Stomach (tissue), 9 donors: Measurements from ENCODE around the gene NPBWR2. TPM values are rescaled to one million over a fixed set of nuclear protein-coding genes. Genes with fewer than 3 reads are reported as not detected.

ENCODE experiments used
- DNase-seq, 2 donors: peaks; one replicate each; pipeline versions ENCODE4 v3.0.0 to v3.0.0-alpha.2; 2013 to 2019
- H3K27ac ChIP-seq, 5 donors: fragments of 200-600 bp in 4 of 5; sonication (generic) in 4 of 5; one replicate each; pipeline ENCODE4 v1.5.1; 2013 to 2019; ENCODE audit warnings: mild to moderate bottlenecking in 1 of 5, moderate library complexity in 1 of 5
- H3K27me3 ChIP-seq, 3 donors: fragments of 200-600 bp; sonication (generic); one replicate each; pipeline ENCODE4 v1.5.1; 2017 to 2019; ENCODE audit warnings: mixed run types in 1 of 3
- H3K36me3 ChIP-seq, 4 donors: fragments of 200-600 bp; sonication (generic); 1 replicate in 3 of 4; 2 replicates in 1 of 4; pipeline ENCODE4 v1.5.1; 2016 to 2019
- H3K4me1 ChIP-seq, 4 donors: fragments of 200-600 bp; sonication (generic); one replicate each; pipeline ENCODE4 v1.5.1; 2016 to 2019
- H3K4me3 ChIP-seq, 4 donors: fragments of 200-600 bp; sonication (generic) in 3 of 4; one replicate each; pipeline ENCODE4 v1.5.1; 2016 to 2019; ENCODE audit warnings: mild to moderate bottlenecking in 1 of 4
- H3K9me3 ChIP-seq, 4 donors: fragments of 200-600 bp; sonication (generic); one replicate each; pipeline ENCODE4 v1.5.1; 2016 to 2019
- EP300 ChIP-seq: sonication (generic); formaldehyde crosslinking; IDR thresholded peaks from one replicate; pipeline ENCODE4 v1.6.1; 2017; ENCODE audit warnings: antibody characterized with exemption
- POLR2A ChIP-seq, 4 donors: fragments of 450-650 bp; IDR thresholded peaks; one replicate each; pipeline ENCODE4 v1.6.1; 2016; ENCODE audit warnings: antibody characterized with exemption in 4 of 4, control low read depth in 2 of 4, mild to moderate bottlenecking in 1 of 4, moderate library complexity in 1 of 4
- POLR2AphosphoS5 ChIP-seq, 3 donors: sonication (generic); formaldehyde crosslinking; IDR thresholded peaks; one replicate each; pipeline ENCODE4 v1.6.1; 2016; ENCODE audit warnings: antibody characterized with exemption in 3 of 3
- WGBS, 5 donors: extraction: QIAGEN DNeasy Blood & Tissue Kit in 3 of 5; methylation state at CpG; one replicate each; pipeline versions ENCODE4 v1.1.5 to v1.1.7; 2013 to 2018; 5-methylcytosine and 5-hydroxymethylcytosine counted together
- intact Hi-C: fragments of 100-400 bp; cut with DNase I; formaldehyde crosslinking; loops from one replicate; pipeline ENCODE4 v1.15.1; 2023; ENCODE audit warnings: low total_unique reads
- polyA plus RNA-seq, 3 donors: library from polyadenylated mRNA; stranded (reverse); fragments of 200-250 nt; gene quantifications; one replicate each; pipeline ENCODE4 v1.2.3, GENCODE V29; 2013
- total RNA-seq, 5 donors: library from RNA; depleted of rRNA; stranded (reverse); fragments of >200 nt; gene quantifications; one replicate each; pipeline versions ENCODE4 v1.1.0 to v1.2.3, GENCODE V29; 2014 to 2016
- TF ChIP-seq, protein P1 (sequence below), 7 experiments: fragments of 450-650 bp in 4 of 7; fragments of 200-600 bp in 3 of 7; sonication (generic) in 3 of 7; IDR thresholded peaks; one replicate each; pipeline ENCODE4 v1.5.1; 2016 to 2019; ENCODE audit warnings: antibody characterized with exemption in 7 of 7, control low read depth in 2 of 7, mild to moderate bottlenecking in 1 of 7
- donor health status: healthy with polysubstance abuse.
- donor health status: Bipolar disorder and iron deficiency.
- donor health status: healthy.

NPBWR2 gene
- total and polyA plus RNA-seq, 8 donors, result not detected

DNA sequence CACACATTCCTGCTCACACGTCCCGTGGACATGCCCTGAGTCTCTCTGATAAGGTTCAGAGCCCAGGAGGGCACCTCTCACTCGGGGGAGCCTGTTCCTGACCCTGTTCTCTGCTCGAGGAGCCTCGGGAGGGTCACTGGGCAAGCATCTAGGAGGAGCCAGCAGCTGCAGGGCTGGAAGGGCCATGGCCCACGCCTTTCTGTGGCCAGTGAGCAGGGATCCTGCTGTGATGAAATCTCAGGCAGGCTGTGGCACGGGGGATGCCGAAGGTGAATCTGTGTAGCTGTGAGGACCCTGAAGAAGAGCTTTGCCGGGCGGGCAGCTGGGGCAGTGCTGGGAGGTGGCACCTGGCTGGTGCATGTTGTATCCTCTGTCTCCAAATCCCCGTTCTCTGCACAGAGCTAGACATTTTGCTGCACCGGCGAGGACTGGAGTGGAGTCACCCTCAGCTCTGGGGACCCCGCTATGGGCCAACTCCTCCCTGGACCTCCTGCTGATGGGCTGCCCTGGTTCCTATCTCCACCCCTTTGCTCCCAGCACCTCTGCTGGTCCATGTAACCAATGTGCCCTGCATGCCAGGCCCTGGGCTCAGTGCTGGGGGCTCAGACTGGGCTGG, 7.1 kb upstream of the NPBWR2 start:
- Histone ChIP-seq H3K9me3 (no peaks in the 10 kb centered on the region), H3K4me3 (no peak overlapping the region), H3K36me3 (no peaks in the 10 kb centered on the region), H3K27me3 (peaks cover 0 to 4% (median 0%) of the 10 kb centered on the region in 3 donors), H3K27ac (no peak overlapping the region), H3K4me1 (no peaks in the 10 kb centered on the region)
- TF ChIP-seq POLR2AphosphoS5 (IDR thresholded peaks at IDR 0.05) (no peak), EP300 (no peak), POLR2A (IDR thresholded peaks at IDR 0.05) (no peak)
- intact Hi-C loops, result no loop called here
- DNase-seq, result peak in 1 of 2 donors; percentile 13
- 69 to 79% (median 69%) methylated on average over 11 to 14 of the region's 14 CpGs for WGBS, 5 donors

DNA sequence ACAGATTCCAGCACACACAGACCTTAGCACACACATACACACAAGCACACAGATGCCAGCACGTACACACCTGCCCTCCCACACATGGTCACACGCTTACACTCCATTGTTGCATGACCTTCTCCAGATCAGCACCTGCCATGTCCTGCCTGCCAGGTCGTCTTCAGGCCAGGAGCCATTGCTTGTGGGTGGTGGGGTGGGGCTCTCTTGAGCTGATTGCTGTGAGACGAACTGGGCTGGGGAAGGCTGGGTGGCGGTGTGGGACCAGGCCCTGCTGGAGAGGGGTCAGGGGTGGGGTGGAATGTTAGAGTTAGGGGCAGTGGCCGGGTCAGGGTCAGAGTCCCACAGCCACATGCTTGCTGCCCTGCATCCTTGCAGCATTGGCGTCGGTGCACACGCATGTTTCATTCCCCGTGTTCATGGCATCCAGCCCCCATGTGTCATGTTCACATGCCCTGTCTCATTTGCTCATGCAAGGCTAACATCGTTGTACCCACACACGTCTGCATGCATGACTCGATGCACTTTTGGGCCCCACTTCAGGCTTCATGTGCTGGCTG, 6.5 kb upstream of the NPBWR2 start:
- intact Hi-C loops, result no loop called here
- peak in 1 of 2 donors; percentile 15 for DNase-seq
- Histone ChIP-seq H3K9me3 (no peaks in the 10 kb centered on the region), H3K4me1 (no peaks in the 10 kb centered on the region), H3K27ac (no peak overlapping the region), H3K4me3 (no peak overlapping the region), H3K27me3 (peaks cover 0 to 7% (median 0%) of the 10 kb centered on the region in 3 donors), H3K36me3 (no peaks in the 10 kb centered on the region)
- no peak for TF ChIP-seq POLR2A (IDR thresholded peaks at IDR 0.05)
- no peak for TF ChIP-seq POLR2AphosphoS5 (IDR thresholded peaks at IDR 0.05)
- TF ChIP-seq, protein P1, sequence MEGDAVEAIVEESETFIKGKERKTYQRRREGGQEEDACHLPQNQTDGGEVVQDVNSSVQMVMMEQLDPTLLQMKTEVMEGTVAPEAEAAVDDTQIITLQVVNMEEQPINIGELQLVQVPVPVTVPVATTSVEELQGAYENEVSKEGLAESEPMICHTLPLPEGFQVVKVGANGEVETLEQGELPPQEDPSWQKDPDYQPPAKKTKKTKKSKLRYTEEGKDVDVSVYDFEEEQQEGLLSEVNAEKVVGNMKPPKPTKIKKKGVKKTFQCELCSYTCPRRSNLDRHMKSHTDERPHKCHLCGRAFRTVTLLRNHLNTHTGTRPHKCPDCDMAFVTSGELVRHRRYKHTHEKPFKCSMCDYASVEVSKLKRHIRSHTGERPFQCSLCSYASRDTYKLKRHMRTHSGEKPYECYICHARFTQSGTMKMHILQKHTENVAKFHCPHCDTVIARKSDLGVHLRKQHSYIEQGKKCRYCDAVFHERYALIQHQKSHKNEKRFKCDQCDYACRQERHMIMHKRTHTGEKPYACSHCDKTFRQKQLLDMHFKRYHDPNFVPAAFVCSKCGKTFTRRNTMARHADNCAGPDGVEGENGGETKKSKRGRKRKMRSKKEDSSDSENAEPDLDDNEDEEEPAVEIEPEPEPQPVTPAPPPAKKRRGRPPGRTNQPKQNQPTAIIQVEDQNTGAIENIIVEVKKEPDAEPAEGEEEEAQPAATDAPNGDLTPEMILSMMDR (IDR thresholded peaks at IDR 0.05), result no peak
- WGBS, 5 donors, result 66 to 74% (median 74%) methylated on average over 13 of the region's 13 CpGs

DNA sequence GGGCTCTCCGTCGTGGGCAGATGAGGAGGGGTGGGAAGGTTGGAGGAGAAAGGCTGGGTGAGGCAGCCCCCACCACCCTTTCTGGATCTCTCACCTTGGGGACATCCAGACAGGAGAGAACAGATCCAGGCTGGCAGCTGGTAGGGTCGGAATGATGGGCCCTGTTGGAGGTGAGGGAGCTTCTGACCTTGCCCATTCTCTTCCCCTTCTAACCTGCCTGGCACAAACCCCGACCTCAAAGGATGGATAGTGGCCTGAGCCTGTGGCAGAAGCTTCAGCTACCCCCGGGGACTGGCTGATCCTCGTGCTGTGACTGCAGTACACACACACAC, 6.0 kb upstream of the NPBWR2 start:
- H3K27ac ChIP-seq, result no peak overlapping the region
- TF ChIP-seq POLR2A (IDR thresholded peaks at IDR 0.05), result no peak
- intact Hi-C loops, result no loop called here
- no peaks in the 10 kb centered on the region for H3K9me3 ChIP-seq
- H3K4me3 ChIP-seq, result no peak overlapping the region
- H3K27me3 ChIP-seq, result peaks cover 0 to 11% (median 0%) of the 10 kb centered on the region in 3 donors
- H3K36me3 ChIP-seq, result no peaks in the 10 kb centered on the region
- 62 to 70% (median 66%) methylated on average over 4 to 6 of the region's 6 CpGs for WGBS, 5 donors
- no peaks in the 10 kb centered on the region for H3K4me1 ChIP-seq
- DNase-seq, result no peak

- 76 to 88% (median 80%) methylated on average over 10 to 18 of the region's 18 CpGs for WGBS, 5 donors
- DNase-seq, result peak in 1 of 2 donors; percentile 21
These were observed 5.5 kb upstream of the NPBWR2 start for GRCh38 chr20:64112691-64113443.

More at GRCh38 chr20:64112691-64113443, 5.5 kb upstream of the NPBWR2 start:
- H3K27ac ChIP-seq, result no peak overlapping the region
- intact Hi-C loops, result no loop called here
- no peak overlapping the region for H3K4me3 ChIP-seq
- TF ChIP-seq POLR2A (IDR thresholded peaks at IDR 0.05) (no peak), POLR2AphosphoS5 (IDR thresholded peaks at IDR 0.05) (no peak), EP300 (no peak)
- TF ChIP-seq, protein P1 (IDR thresholded peaks at IDR 0.05), result no peak
- H3K9me3 ChIP-seq, result no peaks in the 10 kb centered on the region
- no peaks in the 10 kb centered on the region for H3K36me3 ChIP-seq
- peaks cover 0 to 17% (median 0%) of the 10 kb centered on the region in 3 donors for H3K27me3 ChIP-seq
- H3K4me1 ChIP-seq, result no peaks in the 10 kb centered on the region
